Neural cell (in vitro differentiated cells): ENCODE results near the gene CYP27B1. TPM values are rescaled to one million over a fixed set of nuclear protein-coding genes. Genes with fewer than 3 reads are reported as not detected.

ENCODE experiments used
- H2AFZ ChIP-seq: fragments of 200-600, 300-800 bp; sonication (generic), shearing (Covaris generic); 2 replicates; pipeline ENCODE4 v1.6.0; 2014; ENCODE audit warnings: low read depth, mild to moderate bottlenecking, antibody characterized with exemption, low read length, moderate library complexity
- H3F3A ChIP-seq: fragments of 200-600 bp; shearing (Covaris generic); 2 replicates; pipeline ENCODE4 v1.6.1; 2016; ENCODE audit warnings: mild to moderate bottlenecking, moderate library complexity, mixed read lengths, antibody characterized with exemption, low read length; ENCODE audit not compliant: insufficient read depth, poor library complexity, severe bottlenecking
- H3K27ac ChIP-seq: fragments of 200-600, 300-800 bp; sonication (generic), shearing (Covaris generic); 2 replicates; pipeline ENCODE4 v1.5.1; 2014; ENCODE audit warnings: mild to moderate bottlenecking, low read length, moderate library complexity
- H3K27me3 ChIP-seq: fragments of 300-800, 200-600 bp; sonication (generic), shearing (Covaris generic); 2 replicates; pipeline ENCODE4 v1.6.0; 2014; ENCODE audit warnings: mild to moderate bottlenecking, low read depth, low read length, moderate library complexity; ENCODE audit not compliant: insufficient read depth
- H3K36me3 ChIP-seq: fragments of 300-800, 200-600 bp; sonication (generic), shearing (Covaris generic); 2 replicates; pipeline ENCODE4 v1.5.1; 2014; ENCODE audit warnings: mild to moderate bottlenecking, antibody characterized with exemption, low read length, moderate library complexity; ENCODE audit not compliant: insufficient read depth
- H3K4me2 ChIP-seq: fragments of 300-800, 200-600 bp; sonication (generic), shearing (Covaris generic); 2 replicates; pipeline ENCODE4 v1.6.0; 2014; ENCODE audit warnings: mild to moderate bottlenecking, low read length
- H3K4me3 ChIP-seq: fragments of 300-800, 200-600 bp; sonication (generic), shearing (Covaris generic); 2 replicates; pipeline ENCODE4 v1.5.1; 2014; ENCODE audit warnings: mild to moderate bottlenecking, low read length, moderate library complexity
- H3K79me2 ChIP-seq: fragments of 200-600 bp; shearing (Covaris generic); replicated peaks from 2 replicates; pipeline ENCODE4 v1.6.0; 2014; ENCODE audit warnings: mild to moderate bottlenecking, low read length, moderate library complexity; ENCODE audit not compliant: insufficient read depth
- H3K9ac ChIP-seq: fragments of 300-800, 200-600 bp; sonication (generic), shearing (Covaris generic); 2 replicates; pipeline ENCODE4 v1.6.1; 2016; ENCODE audit warnings: mild to moderate bottlenecking, low read length, mixed read lengths
- H3K9me2 ChIP-seq: fragments of 200-600 bp; shearing (Covaris generic); 2 replicates; pipeline ENCODE4 v1.6.1; 2016; ENCODE audit warnings: mild to moderate bottlenecking, low read length, mixed read lengths; ENCODE audit not compliant: insufficient read depth
- H3K9me3 ChIP-seq: fragments of 200-600, 300-800 bp; sonication (generic), shearing (Covaris generic); 2 replicates; pipeline ENCODE4 v1.6.1; 2016; ENCODE audit warnings: mild to moderate bottlenecking, mixed run types, low read length, moderate library complexity, mixed read lengths
- H4K20me1 ChIP-seq: fragments of 200-600 bp; shearing (Covaris generic); 2 replicates; pipeline ENCODE4 v1.6.1; 2016; ENCODE audit warnings: mild to moderate bottlenecking, mixed run types; ENCODE audit not compliant: insufficient read depth
- EP300 ChIP-seq: fragments of 450-650 bp; conservative IDR thresholded peaks from 2 replicates; pipeline ENCODE4 v1.6.1; 2014; ENCODE audit warnings: antibody characterized with exemption, mild to moderate bottlenecking, moderate library complexity; ENCODE audit not compliant: poor library complexity, severe bottlenecking
- EZH2 ChIP-seq: fragments of 200-600, 300-800 bp; shearing (Covaris generic), sonication (generic); IDR thresholded peaks from 2 replicates; pipeline ENCODE4 v1.6.1; 2014; ENCODE audit warnings: antibody characterized with exemption, low read length, borderline replicate concordance, mild to moderate bottlenecking; ENCODE audit not compliant: insufficient read depth, poor library complexity, severe bottlenecking
- MXI1 ChIP-seq: fragments of 450-650 bp; conservative IDR thresholded peaks from 2 replicates; pipeline ENCODE4 v1.6.1; 2014; ENCODE audit warnings: antibody characterized with exemption, mild to moderate bottlenecking; ENCODE audit not compliant: poor library complexity, severe bottlenecking
- POLR2AphosphoS5 ChIP-seq: IDR thresholded peaks from 2 replicates; pipeline ENCODE4 v1.6.1; 2012
- RAD21 ChIP-seq: fragments of 450-650 bp; conservative IDR thresholded peaks from 2 replicates; pipeline ENCODE4 v1.6.1; 2014; ENCODE audit warnings: antibody characterized with exemption, mild to moderate bottlenecking, moderate library complexity
- SMC3 ChIP-seq: fragments of 450-650 bp; conservative IDR thresholded peaks from 2 replicates; pipeline ENCODE4 v1.6.1; 2014; ENCODE audit warnings: antibody characterized with exemption, mild to moderate bottlenecking, moderate library complexity; ENCODE audit not compliant: poor library complexity
- TAF1 ChIP-seq: IDR thresholded peaks from 2 replicates; pipeline ENCODE4 v1.6.1; 2012; ENCODE audit warnings: low read depth
- polyA plus RNA-seq: library from polyadenylated mRNA; depleted of rRNA; stranded (reverse); fragments of >200 nt; gene quantifications from 2 replicates; pipeline ENCODE4 v1.2.3, GENCODE V29; 2014
- TF ChIP-seq, protein P1 (sequence below): fragments of 450-650 bp; IDR thresholded peaks from 2 replicates; pipeline ENCODE4 v1.5.1; 2014; ENCODE audit warnings: antibody characterized with exemption, mild to moderate bottlenecking, moderate library complexity; ENCODE audit not compliant: poor library complexity, severe bottlenecking
- TF ChIP-seq, protein P2 (sequence below): IDR thresholded peaks from 2 replicates; pipeline ENCODE4 v1.6.1; 2012; ENCODE audit warnings: borderline replicate concordance

The CYP27B1 gene
- polyA plus RNA-seq, 1 donor from 2014 or later: 1.4 TPM

DNA sequence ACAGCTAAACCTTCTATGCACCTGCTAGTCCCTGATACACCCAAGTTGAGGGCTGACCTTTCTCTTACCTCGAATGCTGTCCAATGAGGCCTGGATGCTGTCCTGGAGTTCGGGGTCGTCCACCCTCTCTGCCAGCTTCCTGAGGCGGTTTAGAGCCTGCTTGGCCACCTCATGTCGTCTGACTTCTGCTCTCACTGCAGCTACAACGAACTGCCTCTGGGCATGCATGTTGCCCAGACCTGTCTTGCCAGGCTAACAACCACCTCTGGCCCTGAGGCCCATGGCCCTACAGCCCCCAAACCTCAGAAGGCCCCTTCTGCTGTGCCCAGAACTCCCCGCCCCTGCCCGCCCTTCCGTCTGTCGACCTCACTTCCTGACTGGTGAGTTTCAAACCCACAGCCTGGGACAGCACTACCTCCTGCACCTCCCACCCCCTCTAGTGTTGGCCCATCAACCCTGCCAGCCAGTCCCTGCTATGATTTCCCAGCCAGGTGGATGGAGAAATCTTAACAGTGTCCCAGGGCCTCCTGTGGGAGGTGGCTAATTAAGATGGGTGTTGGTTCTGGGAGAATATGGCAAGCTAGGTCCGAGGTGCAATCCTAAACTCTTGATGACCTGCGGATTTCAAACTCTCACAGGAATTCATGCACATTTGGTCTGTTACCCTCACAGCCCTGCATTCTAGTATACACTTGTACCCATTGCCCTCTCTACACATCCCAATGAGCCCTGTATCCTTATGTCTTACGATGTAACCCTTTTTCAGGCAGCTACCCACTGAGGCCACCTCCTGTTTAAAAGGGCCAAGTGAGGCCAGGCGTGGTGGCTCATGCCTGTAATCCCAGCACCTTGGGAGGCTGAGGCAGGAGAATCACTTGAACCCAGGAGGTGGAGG, 24.8 kb downstream of the CYP27B1 start:
- Histone ChIP-seq H3K79me2 (no peaks in the 10 kb centered on the region), H3K27ac (no peak overlapping the region), H3K4me3 (no peak overlapping the region), H3K9me2 (no peaks in the 10 kb centered on the region), H3K9ac (no peak overlapping the region), H3K27me3 (peaks cover 10% of the 10 kb centered on the region), H4K20me1 (peaks cover 5% of the 10 kb centered on the region), H3K9me3 (no peaks in the 10 kb centered on the region), H3F3A (no peaks in the 10 kb centered on the region), H3K4me2 (no peak overlapping the region), H2AFZ (no peak overlapping the region), H3K36me3 (peaks cover 3% of the 10 kb centered on the region)
- no peak for TF ChIP-seq MXI1
- TF ChIP-seq RAD21: no peak
- TF ChIP-seq EZH2: no peak
- no peak for TF ChIP-seq SMC3
- no peak for TF ChIP-seq POLR2AphosphoS5
- no peak for TF ChIP-seq EP300
- TF ChIP-seq TAF1: no peak
- TF ChIP-seq, protein P1, sequence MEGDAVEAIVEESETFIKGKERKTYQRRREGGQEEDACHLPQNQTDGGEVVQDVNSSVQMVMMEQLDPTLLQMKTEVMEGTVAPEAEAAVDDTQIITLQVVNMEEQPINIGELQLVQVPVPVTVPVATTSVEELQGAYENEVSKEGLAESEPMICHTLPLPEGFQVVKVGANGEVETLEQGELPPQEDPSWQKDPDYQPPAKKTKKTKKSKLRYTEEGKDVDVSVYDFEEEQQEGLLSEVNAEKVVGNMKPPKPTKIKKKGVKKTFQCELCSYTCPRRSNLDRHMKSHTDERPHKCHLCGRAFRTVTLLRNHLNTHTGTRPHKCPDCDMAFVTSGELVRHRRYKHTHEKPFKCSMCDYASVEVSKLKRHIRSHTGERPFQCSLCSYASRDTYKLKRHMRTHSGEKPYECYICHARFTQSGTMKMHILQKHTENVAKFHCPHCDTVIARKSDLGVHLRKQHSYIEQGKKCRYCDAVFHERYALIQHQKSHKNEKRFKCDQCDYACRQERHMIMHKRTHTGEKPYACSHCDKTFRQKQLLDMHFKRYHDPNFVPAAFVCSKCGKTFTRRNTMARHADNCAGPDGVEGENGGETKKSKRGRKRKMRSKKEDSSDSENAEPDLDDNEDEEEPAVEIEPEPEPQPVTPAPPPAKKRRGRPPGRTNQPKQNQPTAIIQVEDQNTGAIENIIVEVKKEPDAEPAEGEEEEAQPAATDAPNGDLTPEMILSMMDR: no peak
- TF ChIP-seq, protein P2, sequence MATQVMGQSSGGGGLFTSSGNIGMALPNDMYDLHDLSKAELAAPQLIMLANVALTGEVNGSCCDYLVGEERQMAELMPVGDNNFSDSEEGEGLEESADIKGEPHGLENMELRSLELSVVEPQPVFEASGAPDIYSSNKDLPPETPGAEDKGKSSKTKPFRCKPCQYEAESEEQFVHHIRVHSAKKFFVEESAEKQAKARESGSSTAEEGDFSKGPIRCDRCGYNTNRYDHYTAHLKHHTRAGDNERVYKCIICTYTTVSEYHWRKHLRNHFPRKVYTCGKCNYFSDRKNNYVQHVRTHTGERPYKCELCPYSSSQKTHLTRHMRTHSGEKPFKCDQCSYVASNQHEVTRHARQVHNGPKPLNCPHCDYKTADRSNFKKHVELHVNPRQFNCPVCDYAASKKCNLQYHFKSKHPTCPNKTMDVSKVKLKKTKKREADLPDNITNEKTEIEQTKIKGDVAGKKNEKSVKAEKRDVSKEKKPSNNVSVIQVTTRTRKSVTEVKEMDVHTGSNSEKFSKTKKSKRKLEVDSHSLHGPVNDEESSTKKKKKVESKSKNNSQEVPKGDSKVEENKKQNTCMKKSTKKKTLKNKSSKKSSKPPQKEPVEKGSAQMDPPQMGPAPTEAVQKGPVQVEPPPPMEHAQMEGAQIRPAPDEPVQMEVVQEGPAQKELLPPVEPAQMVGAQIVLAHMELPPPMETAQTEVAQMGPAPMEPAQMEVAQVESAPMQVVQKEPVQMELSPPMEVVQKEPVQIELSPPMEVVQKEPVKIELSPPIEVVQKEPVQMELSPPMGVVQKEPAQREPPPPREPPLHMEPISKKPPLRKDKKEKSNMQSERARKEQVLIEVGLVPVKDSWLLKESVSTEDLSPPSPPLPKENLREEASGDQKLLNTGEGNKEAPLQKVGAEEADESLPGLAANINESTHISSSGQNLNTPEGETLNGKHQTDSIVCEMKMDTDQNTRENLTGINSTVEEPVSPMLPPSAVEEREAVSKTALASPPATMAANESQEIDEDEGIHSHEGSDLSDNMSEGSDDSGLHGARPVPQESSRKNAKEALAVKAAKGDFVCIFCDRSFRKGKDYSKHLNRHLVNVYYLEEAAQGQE: no peak

DNA sequence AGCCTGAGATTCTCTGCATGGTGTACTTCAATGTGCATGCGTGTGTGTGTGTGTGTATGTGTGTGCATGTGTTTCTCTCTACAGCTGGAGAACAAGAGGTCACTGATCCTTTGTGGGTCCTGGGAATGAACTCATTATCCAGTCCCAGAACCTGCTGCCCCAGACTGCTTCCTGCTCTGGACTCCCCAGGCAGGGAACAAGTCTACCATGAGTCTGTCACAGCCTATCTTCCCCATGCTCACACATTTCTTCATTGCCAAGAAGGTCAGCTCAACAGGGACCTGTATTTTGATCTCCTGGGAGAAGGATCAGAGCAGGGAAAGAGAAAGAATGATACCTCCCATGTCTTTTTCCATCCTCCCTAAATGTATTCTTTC, 25.5 kb downstream of the CYP27B1 start:
- peak overlapping the region; percentile 15 for H3K9ac ChIP-seq
- no peaks in the 10 kb centered on the region for H3K9me3 ChIP-seq
- H3F3A ChIP-seq: no peaks in the 10 kb centered on the region
- H3K36me3 ChIP-seq: no peaks in the 10 kb centered on the region
- H4K20me1 ChIP-seq: peaks cover 12% of the 10 kb centered on the region
- H3K4me2 ChIP-seq: no peak overlapping the region
- H3K4me3 ChIP-seq: peak overlapping the region; percentile 32
- H3K9me2 ChIP-seq: no peaks in the 10 kb centered on the region
- no peak overlapping the region for H2AFZ ChIP-seq
- no peaks in the 10 kb centered on the region for H3K79me2 ChIP-seq
- H3K27ac ChIP-seq: peak overlapping the region; percentile 47
- H3K27me3 ChIP-seq: peaks cover 17% of the 10 kb centered on the region
- TF ChIP-seq EP300 (peak; percentile 4), SMC3 (no peak)
